H9 (cell line): ENCODE measurements around the gene EFNA5. TPM values are rescaled to one million over a fixed set of nuclear protein-coding genes. Genes with fewer than 3 reads are reported as not detected.
A peak's percentile ranks its signal among the peaks of the same experiment; 100 is the strongest.

Experiments
- DNase-seq: peaks from one replicate; pipeline ENCODE4 v3.0.0-alpha.2; 2017
- H2AFZ ChIP-seq: one replicate; pipeline ENCODE4 v1.6.1; 2013; ENCODE audit warnings: mild to moderate bottlenecking, low read length, control low read depth, moderate library complexity
- H2AK5ac ChIP-seq: 2 replicates; pipeline ENCODE4 v1.6.1; 2013; ENCODE audit warnings: low read length, control low read depth, mixed read lengths; ENCODE audit not compliant: insufficient read length
- H2BK120ac ChIP-seq: one replicate; pipeline ENCODE4 v1.6.1; 2013; ENCODE audit warnings: low read depth, mild to moderate bottlenecking, low read length, control low read depth, inconsistent platforms; ENCODE audit not compliant: poor library complexity, severe bottlenecking
- H2BK12ac ChIP-seq: 2 replicates; pipeline ENCODE4 v1.6.1; 2013; ENCODE audit warnings: low read length, control low read depth, mixed read lengths, low read depth; ENCODE audit not compliant: insufficient read length
- H2BK15ac ChIP-seq: 2 replicates; pipeline ENCODE4 v1.6.1; 2013; ENCODE audit warnings: low read depth, low read length, control low read depth
- H2BK20ac ChIP-seq: one replicate; pipeline ENCODE4 v1.6.1; 2013; ENCODE audit warnings: low read depth, mild to moderate bottlenecking, low read length, control low read depth, inconsistent platforms; ENCODE audit not compliant: poor library complexity, severe bottlenecking
- H2BK5ac ChIP-seq: 2 replicates; pipeline ENCODE4 v1.6.1; 2013; ENCODE audit warnings: low read length, control low read depth, mixed read lengths; ENCODE audit not compliant: insufficient read length
- H3K14ac ChIP-seq: 2 replicates; pipeline ENCODE4 v1.6.1; 2013; ENCODE audit warnings: low read length, control low read depth; ENCODE audit not compliant: insufficient read depth
- H3K18ac ChIP-seq: 2 replicates; pipeline ENCODE4 v1.6.1; 2013; ENCODE audit warnings: low read depth, mild to moderate bottlenecking, mixed read lengths, low read length, control low read depth; ENCODE audit not compliant: insufficient read length
- H3K23ac ChIP-seq: 2 replicates; pipeline ENCODE4 v1.6.1; 2013; ENCODE audit warnings: low read length, control low read depth, mixed read lengths, low read depth; ENCODE audit not compliant: insufficient read length
- H3K23me2 ChIP-seq: 2 replicates; pipeline ENCODE4 v1.6.1; 2013; ENCODE audit warnings: low read depth, mild to moderate bottlenecking, mixed read lengths, low read length, control low read depth; ENCODE audit not compliant: insufficient read length, poor library complexity, severe bottlenecking
- H3K27ac ChIP-seq: 2 replicates; pipeline ENCODE4 v1.5.1; 2013; ENCODE audit warnings: low read length, control low read depth, mixed read lengths, low read depth; ENCODE audit not compliant: insufficient read length
- H3K27me3 ChIP-seq: 2 replicates; pipeline ENCODE4 v1.6.1; 2013; ENCODE audit warnings: low read length, control low read depth, inconsistent platforms; ENCODE audit not compliant: insufficient read depth
- H3K4ac ChIP-seq: 2 replicates; pipeline ENCODE4 v1.6.1; 2013; ENCODE audit warnings: low read depth, mild to moderate bottlenecking, control low read depth, inconsistent platforms, low read length, moderate library complexity
- H3K4me1 ChIP-seq: 2 replicates; pipeline ENCODE4 v1.6.1; 2013; ENCODE audit warnings: low read length, control low read depth, inconsistent platforms; ENCODE audit not compliant: insufficient read depth
- H3K4me2 ChIP-seq: 2 replicates; pipeline ENCODE4 v1.6.1; 2013; ENCODE audit warnings: low read length, control low read depth, mixed read lengths; ENCODE audit not compliant: insufficient read length, insufficient read depth
- H3K56ac ChIP-seq: 2 replicates; pipeline ENCODE4 v1.6.1; 2013; ENCODE audit warnings: low read depth, mild to moderate bottlenecking, mixed read lengths, low read length, control low read depth; ENCODE audit not compliant: insufficient read length
- H3K79me1 ChIP-seq: 2 replicates; pipeline ENCODE4 v1.6.1; 2013; ENCODE audit warnings: low read depth, mild to moderate bottlenecking, moderate library complexity, low read length, control low read depth, inconsistent platforms; ENCODE audit not compliant: insufficient read depth, poor library complexity, severe bottlenecking
- H3K79me2 ChIP-seq: 2 replicates; pipeline ENCODE4 v1.6.1; 2013; ENCODE audit warnings: low read length, control low read depth, inconsistent platforms; ENCODE audit not compliant: insufficient read depth
- H3K9ac ChIP-seq: 2 replicates; pipeline ENCODE4 v1.6.1; 2013; ENCODE audit warnings: low read length, control low read depth, mixed read lengths; ENCODE audit not compliant: insufficient read length; ENCODE audit errors: extremely low read depth
- H3K9me3 ChIP-seq: one replicate; pipeline ENCODE4 v1.6.1; 2013; ENCODE audit warnings: low read depth, low read length, inconsistent platforms; ENCODE audit not compliant: control insufficient read depth
- H3T11ph ChIP-seq: one replicate; pipeline ENCODE4 v1.6.1; 2013; ENCODE audit warnings: mild to moderate bottlenecking, low read length, control low read depth, inconsistent platforms
- H4K20me1 ChIP-seq: one replicate; pipeline ENCODE4 v1.6.1; 2013; ENCODE audit not compliant: control insufficient read depth, insufficient read length, insufficient read depth
- H4K5ac ChIP-seq: 2 replicates; pipeline ENCODE4 v1.6.1; 2013; ENCODE audit warnings: low read depth, mild to moderate bottlenecking, mixed read lengths, low read length, control low read depth; ENCODE audit not compliant: insufficient read length
- H4K8ac ChIP-seq: replicated peaks from 2 replicates; pipeline ENCODE4 v1.6.1; 2013; ENCODE audit warnings: low read length, control low read depth, mixed read lengths, low read depth; ENCODE audit not compliant: insufficient read length
- H4K91ac ChIP-seq: 2 replicates; pipeline ENCODE4 v1.6.1; 2013; ENCODE audit warnings: low read depth, mild to moderate bottlenecking, moderate library complexity, mixed read lengths, low read length, control low read depth; ENCODE audit not compliant: insufficient read length
- H3K27ac Mint-ChIP-seq, 3 experiments: 2 replicates in 2 of 3; 3 replicates in 1 of 3; pipeline ENCODE4 v1.8.0; 2020 to 2021; ENCODE audit warnings: mixed read lengths in 3 of 3, mild to moderate bottlenecking in 1 of 3, moderate library complexity in 1 of 3
- H3K27me3 Mint-ChIP-seq: 2 replicates; pipeline ENCODE4 v1.8.0; 2021; ENCODE audit warnings: low read depth, mild to moderate bottlenecking, moderate library complexity, mixed read lengths
- H3K36me3 Mint-ChIP-seq, 3 experiments: 2 replicates in 2 of 3; 3 replicates in 1 of 3; pipeline ENCODE4 v1.8.0; 2020 to 2021; ENCODE audit warnings: low read depth in 3 of 3, mixed read lengths in 3 of 3; ENCODE audit not compliant: insufficient read depth in 1 of 3
- H3K4me1 Mint-ChIP-seq, 2 experiments: 2 replicates each; pipeline ENCODE4 v1.8.0; 2020; ENCODE audit warnings: mixed read lengths in 2 of 2
- H3K4me3 Mint-ChIP-seq, 2 experiments: 2 replicates in 1 of 2; 3 replicates in 1 of 2; pipeline ENCODE4 v1.8.0; 2020 to 2021; ENCODE audit warnings: mild to moderate bottlenecking in 2 of 2, mixed read lengths in 2 of 2, moderate library complexity in 1 of 2
- H3K9me3 Mint-ChIP-seq, 2 experiments: 2 replicates in 1 of 2; 3 replicates in 1 of 2; pipeline ENCODE4 v1.8.0; 2020; ENCODE audit warnings: mild to moderate bottlenecking in 2 of 2, mixed read lengths in 2 of 2, moderate library complexity in 1 of 2
- WGBS: extraction: QIAGEN DNeasy Blood & Tissue Kit; methylation state at CpG from one replicate; pipeline ENCODE4 v1.1.7; 2013; ENCODE audit warnings: missing lambda C conversion rate, low lambda C conversion rate, mixed read lengths; ENCODE audit not compliant: insufficient read length; ENCODE audit errors: extremely low coverage; 5-methylcytosine and 5-hydroxymethylcytosine counted together
- total RNA-seq: library from RNA; stranded (reverse); gene quantifications from 2 replicates; pipeline ENCODE4 v1.2.1, GENCODE V29; 2021
- TF ChIP-seq, protein P1 (sequence below): fragments of 200-600 bp; sonication (generic); conservative IDR thresholded peaks from 3 replicates; pipeline ENCODE4 v1.8.0; 2021; ENCODE audit warnings: antibody characterized with exemption, mild to moderate bottlenecking

EFNA5 gene
- total RNA-seq, 1 experiment from 2014 or later = 20.4 TPM

DNA sequence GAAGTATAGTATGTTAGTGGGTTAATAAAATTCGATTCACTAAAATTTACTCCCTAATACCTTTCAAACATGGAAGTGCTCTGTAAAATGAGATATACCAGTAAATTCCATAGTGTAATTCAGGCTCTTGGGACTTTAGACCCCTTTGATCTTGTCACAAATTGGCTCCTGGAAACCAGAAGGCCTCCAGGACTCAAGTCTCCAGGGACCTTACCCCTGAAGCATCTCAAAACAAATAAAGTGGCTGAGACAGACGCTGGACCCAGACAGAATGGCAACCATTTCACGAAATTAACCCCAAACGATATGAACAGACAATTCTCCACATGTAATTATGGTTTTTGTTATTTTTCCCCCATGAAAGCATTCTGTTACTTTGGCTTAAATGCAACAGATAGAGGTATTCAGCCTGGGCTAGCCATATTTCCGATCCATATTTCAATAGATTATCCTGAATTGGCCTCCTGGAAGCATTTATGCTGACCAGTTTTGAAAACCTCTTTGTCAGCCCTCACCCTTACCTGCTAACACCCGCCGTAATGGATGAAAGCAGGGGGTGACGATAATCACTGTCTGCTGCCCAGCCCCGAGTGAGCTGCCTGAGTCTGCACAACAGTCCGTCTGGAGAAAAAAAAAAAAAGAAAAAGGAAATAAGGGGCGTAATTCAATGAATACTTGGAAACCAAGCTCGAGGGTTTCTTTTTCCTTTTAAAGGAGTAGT is 34.1 kb upstream of the EFNA5 start:
- H3K14ac ChIP-seq = no peak overlapping the region
- no peaks in the 10 kb centered on the region for H3K27me3 Mint-ChIP-seq
- TF ChIP-seq, protein P1, sequence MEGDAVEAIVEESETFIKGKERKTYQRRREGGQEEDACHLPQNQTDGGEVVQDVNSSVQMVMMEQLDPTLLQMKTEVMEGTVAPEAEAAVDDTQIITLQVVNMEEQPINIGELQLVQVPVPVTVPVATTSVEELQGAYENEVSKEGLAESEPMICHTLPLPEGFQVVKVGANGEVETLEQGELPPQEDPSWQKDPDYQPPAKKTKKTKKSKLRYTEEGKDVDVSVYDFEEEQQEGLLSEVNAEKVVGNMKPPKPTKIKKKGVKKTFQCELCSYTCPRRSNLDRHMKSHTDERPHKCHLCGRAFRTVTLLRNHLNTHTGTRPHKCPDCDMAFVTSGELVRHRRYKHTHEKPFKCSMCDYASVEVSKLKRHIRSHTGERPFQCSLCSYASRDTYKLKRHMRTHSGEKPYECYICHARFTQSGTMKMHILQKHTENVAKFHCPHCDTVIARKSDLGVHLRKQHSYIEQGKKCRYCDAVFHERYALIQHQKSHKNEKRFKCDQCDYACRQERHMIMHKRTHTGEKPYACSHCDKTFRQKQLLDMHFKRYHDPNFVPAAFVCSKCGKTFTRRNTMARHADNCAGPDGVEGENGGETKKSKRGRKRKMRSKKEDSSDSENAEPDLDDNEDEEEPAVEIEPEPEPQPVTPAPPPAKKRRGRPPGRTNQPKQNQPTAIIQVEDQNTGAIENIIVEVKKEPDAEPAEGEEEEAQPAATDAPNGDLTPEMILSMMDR = no peak
- peaks cover 10 to 15% of the 10 kb centered on the region in 2 experiments; a peak in 4 of 5 replicates for H3K9me3 Mint-ChIP-seq
- peak overlapping the region; percentile 39 to 86 (median 80); a peak in 4 of 7 replicates for H3K27ac Mint-ChIP-seq
- H2AK5ac ChIP-seq = no peak overlapping the region
- H4K5ac ChIP-seq = no peak overlapping the region
- H3K4me1 Mint-ChIP-seq = peaks cover 13 to 14% of the 10 kb centered on the region in 2 experiments
- no peak overlapping the region for H3K27ac ChIP-seq
- no peak overlapping the region for H3T11ph ChIP-seq
- H3K4me3 Mint-ChIP-seq = peak overlapping the region in 1 of 2 experiments; percentile 23; a peak in 1 of 5 replicates
- H2AFZ ChIP-seq = no peak overlapping the region
- H2BK120ac ChIP-seq = no peak overlapping the region
- no peak overlapping the region for H4K8ac ChIP-seq
- no peak for DNase-seq
- no peaks in the 10 kb centered on the region; the same call in 1 of the 2 replicates for H3K4me1 ChIP-seq
- no peak overlapping the region for H2BK5ac ChIP-seq
- no peak overlapping the region for H3K23ac ChIP-seq
- no peak overlapping the region for H3K4me2 ChIP-seq
- no peaks in the 10 kb centered on the region for H3K23me2 ChIP-seq
- no peaks in the 10 kb centered on the region for H4K20me1 ChIP-seq
- no peak overlapping the region for H3K9ac ChIP-seq
- no peaks in the 10 kb centered on the region for H3K27me3 ChIP-seq
- no peak overlapping the region for H3K56ac ChIP-seq
- H3K79me2 ChIP-seq = no peaks in the 10 kb centered on the region
- H3K36me3 Mint-ChIP-seq = peaks cover 2 to 14% (median 3%) of the 10 kb centered on the region in 3 experiments; a peak in 5 of 7 replicates
- no peak overlapping the region for H3K4ac ChIP-seq
- H3K79me1 ChIP-seq = no peaks in the 10 kb centered on the region
- H2BK20ac ChIP-seq = no peak overlapping the region
- H3K18ac ChIP-seq = no peak overlapping the region
- no peak overlapping the region for H4K91ac ChIP-seq
- no peaks in the 10 kb centered on the region for H3K9me3 ChIP-seq
- no peak overlapping the region for H2BK15ac ChIP-seq
- no peak overlapping the region for H2BK12ac ChIP-seq
- no CpG with 5 or more reads among the region's 12 CpGs for WGBS
